Mesothelial cell of epicardium (in vitro differentiated cells): Measurements from ENCODE around the gene SEC24B. TPM values are rescaled to one million over a fixed set of nuclear protein-coding genes. Genes with fewer than 3 reads are reported as not detected.
A peak's percentile ranks its signal among the peaks of the same experiment; 100 is the strongest.

Experiments used
- DNase-seq, 2 experiments: peaks; one replicate each; pipeline ENCODE4 v3.0.0; 2021; ENCODE audit warnings: low spot score in 2 of 2; ENCODE audit not compliant: unreplicated experiment in 2 of 2
- H3K27ac Mint-ChIP-seq: 2 replicates; pipeline ENCODE4 v1.8.0; 2021; ENCODE audit warnings: mixed read lengths
- H3K27me3 Mint-ChIP-seq: 2 replicates; pipeline ENCODE4 v1.8.0; 2021; ENCODE audit warnings: low read depth, mixed read lengths
- H3K36me3 Mint-ChIP-seq: 2 replicates; pipeline ENCODE4 v1.8.0; 2021; ENCODE audit warnings: mixed read lengths
- H3K4me1 Mint-ChIP-seq: 2 replicates; pipeline ENCODE4 v1.8.0; 2021; ENCODE audit warnings: mixed read lengths
- H3K4me3 Mint-ChIP-seq: 2 replicates; pipeline ENCODE4 v1.8.0; 2021; ENCODE audit warnings: mild to moderate bottlenecking, moderate library complexity, mixed read lengths
- H3K9me3 Mint-ChIP-seq: 2 replicates; pipeline ENCODE4 v1.8.0; 2021; ENCODE audit warnings: mixed read lengths
- CTCF ChIP-seq: fragments of 200-600 bp; sonication (generic); IDR thresholded peaks from one replicate; pipeline ENCODE4 v1.5.0; 2021; ENCODE audit warnings: antibody characterized with exemption; ENCODE audit not compliant: unreplicated experiment
- microRNA-seq: library from miRNA; unstranded; fragments of <30 nt; microRNA quantifications from one replicate; pipeline ENCODE4 v1.2.0, GENCODE V29; 2021; ENCODE audit warnings: inconsistent platforms, mixed read lengths
- total RNA-seq: library from RNA; stranded (reverse); gene quantifications from 3 replicates; pipeline ENCODE4 v1.2.1, GENCODE V29; 2021

SEC24B gene
- total RNA-seq, 1 donor from 2014 or later: 52.7 TPM

DNA sequence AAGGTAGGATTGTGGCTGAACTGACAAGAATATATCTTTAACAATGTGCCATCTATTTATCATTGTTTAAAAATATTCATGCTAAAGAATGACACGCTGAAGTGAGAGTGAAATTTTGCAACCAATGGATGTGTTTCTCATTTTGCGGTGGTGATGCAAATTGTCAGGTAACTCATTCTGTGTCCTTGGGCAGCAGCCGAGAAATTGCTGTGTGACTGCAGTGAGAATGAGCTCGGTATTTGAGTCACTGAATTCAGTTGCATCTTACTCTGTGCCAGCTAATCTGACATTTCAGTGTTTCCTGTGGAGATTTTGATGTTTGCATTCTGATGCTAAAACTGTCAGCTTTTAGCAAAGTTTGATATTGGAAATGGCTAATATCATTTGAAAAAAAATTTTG, 154.6 kb downstream of the SEC24B start:
- H3K4me1 Mint-ChIP-seq: peaks cover 20% of the 10 kb centered on the region

DNA sequence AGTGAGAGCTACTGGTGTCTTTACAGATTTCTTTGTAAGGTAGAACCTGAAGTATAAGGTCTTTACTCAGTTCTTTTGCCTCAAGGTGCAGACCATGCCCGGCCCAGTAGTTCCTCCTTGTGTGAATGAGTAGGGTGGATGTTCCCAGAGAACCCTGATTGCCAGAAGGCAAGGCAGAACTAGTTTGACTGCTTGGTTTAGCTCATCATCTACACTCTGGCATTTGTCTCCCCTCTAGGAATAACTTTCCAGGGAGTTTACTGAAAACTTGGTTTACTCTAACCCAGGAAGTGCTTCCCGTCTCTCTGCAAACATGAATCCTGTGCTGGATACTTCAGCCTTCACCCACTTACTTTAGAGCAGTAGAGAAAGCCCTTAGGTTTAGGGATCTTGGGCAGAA, 155.5 kb downstream of the SEC24B start:
- H3K27ac Mint-ChIP-seq: no peak overlapping the region

More for the DNA sequence above, 154.6 kb downstream of the SEC24B start:
- H3K27ac Mint-ChIP-seq: no peak overlapping the region
- no peak for DNase-seq
- TF ChIP-seq CTCF: no peak
- no peak overlapping the region for H3K4me3 Mint-ChIP-seq
- peaks cover 2% of the 10 kb centered on the region for H3K36me3 Mint-ChIP-seq
- H3K9me3 Mint-ChIP-seq: peaks cover 12% of the 10 kb centered on the region
- no peaks in the 10 kb centered on the region for H3K27me3 Mint-ChIP-seq

DNA sequence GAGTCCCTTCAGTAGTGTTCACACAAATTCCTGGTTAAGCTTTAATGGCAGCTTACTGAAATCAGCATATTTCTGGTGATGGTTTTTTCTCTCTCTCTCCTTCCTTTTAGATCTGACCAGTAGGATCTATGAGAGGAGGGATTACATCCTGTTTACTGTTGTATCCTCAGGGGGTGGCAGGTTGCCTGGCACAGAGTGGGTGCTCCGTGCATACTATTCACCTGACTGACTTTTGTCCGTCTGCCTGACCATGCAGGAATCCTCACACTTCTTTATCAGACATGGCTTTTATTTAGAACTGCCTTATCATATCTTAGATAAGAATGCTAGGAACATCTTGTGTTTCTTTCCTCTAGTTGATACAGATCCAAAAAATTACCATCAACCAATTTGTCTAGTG, 156.0 kb downstream of the SEC24B start:
- no peak for TF ChIP-seq CTCF
- Mint-ChIP-seq H3K27ac (no peak overlapping the region), H3K4me3 (no peak overlapping the region)

More for the DNA sequence above, 155.5 kb downstream of the SEC24B start:
- Mint-ChIP-seq H3K4me1 (peaks cover 20% of the 10 kb centered on the region), H3K9me3 (peaks cover 12% of the 10 kb centered on the region), H3K36me3 (peaks cover 2% of the 10 kb centered on the region), H3K27me3 (no peaks in the 10 kb centered on the region), H3K4me3 (no peak overlapping the region)
- no peak for DNase-seq
- TF ChIP-seq CTCF: no peak

More for the DNA sequence above, 156.0 kb downstream of the SEC24B start:
- peaks cover 7% of the 10 kb centered on the region for H3K9me3 Mint-ChIP-seq
- H3K4me1 Mint-ChIP-seq: peaks cover 20% of the 10 kb centered on the region
- no peak for DNase-seq
- peaks cover 2% of the 10 kb centered on the region for H3K36me3 Mint-ChIP-seq
- no peaks in the 10 kb centered on the region for H3K27me3 Mint-ChIP-seq

Small RNAs within 50 kb of the gene (microRNA-seq; reads per million reads assigned to microRNA genes)
- gene MIR576: 46.9 reads per million, percentile 57 among the genes with 10 or more reads in this experiment

Other genes with a start within 250 kb of the SEC24B start
- 55.8 to 67.6 TPM (median 56.7 TPM) in 3 replicates for gene COL25A1, start 131.2 kb upstream of the SEC24B start, total RNA-seq
- 1.9 to 3.9 TPM (median 3.0 TPM) in 3 replicates for gene MCUB, start 126.4 kb downstream of the SEC24B start, total RNA-seq